HUES48 (cell line): Measurements from ENCODE around the gene FCRL5.

Source experiments
- H3K27ac ChIP-seq: one replicate; pipeline ENCODE4 v1.7.0; 2013; ENCODE audit warnings: low read depth, low read length, inconsistent platforms
- H3K27me3 ChIP-seq: 2 replicates; pipeline ENCODE4 v1.6.1; 2013; ENCODE audit warnings: mild to moderate bottlenecking, low read length; ENCODE audit not compliant: control insufficient read depth, insufficient read depth
- H3K36me3 ChIP-seq: 2 replicates; pipeline ENCODE4 v1.6.1; 2013; ENCODE audit warnings: low read length; ENCODE audit not compliant: control insufficient read depth, insufficient read depth
- H3K4me1 ChIP-seq: 2 replicates; pipeline ENCODE4 v1.6.1; 2013; ENCODE audit warnings: mild to moderate bottlenecking, low read length; ENCODE audit not compliant: control insufficient read depth, insufficient read depth
- H3K4me3 ChIP-seq: 2 replicates; pipeline ENCODE4 v1.5.1; 2013; ENCODE audit warnings: mild to moderate bottlenecking, low read depth, low read length
- H3K9ac ChIP-seq: 2 replicates; pipeline ENCODE4 v1.6.1; 2013; ENCODE audit warnings: mild to moderate bottlenecking, low read depth, low read length, moderate library complexity
- H3K9me3 ChIP-seq: 2 replicates; pipeline ENCODE4 v1.6.1; 2013; ENCODE audit warnings: low read length; ENCODE audit not compliant: control insufficient read depth, insufficient read depth

FCRL5 gene

GRCh38 chr1:157504646-157505045, 47.7 kb downstream of the FCRL5 start:
- H3K9ac ChIP-seq, result no peak overlapping the region
- no peaks in the 10 kb centered on the region for H3K9me3 ChIP-seq
- H3K4me1 ChIP-seq, result no peaks in the 10 kb centered on the region
- H3K27ac ChIP-seq, result no peak overlapping the region
- no peaks in the 10 kb centered on the region for H3K27me3 ChIP-seq
- no peaks in the 10 kb centered on the region for H3K36me3 ChIP-seq
- H3K4me3 ChIP-seq, result no peak overlapping the region

DNA sequence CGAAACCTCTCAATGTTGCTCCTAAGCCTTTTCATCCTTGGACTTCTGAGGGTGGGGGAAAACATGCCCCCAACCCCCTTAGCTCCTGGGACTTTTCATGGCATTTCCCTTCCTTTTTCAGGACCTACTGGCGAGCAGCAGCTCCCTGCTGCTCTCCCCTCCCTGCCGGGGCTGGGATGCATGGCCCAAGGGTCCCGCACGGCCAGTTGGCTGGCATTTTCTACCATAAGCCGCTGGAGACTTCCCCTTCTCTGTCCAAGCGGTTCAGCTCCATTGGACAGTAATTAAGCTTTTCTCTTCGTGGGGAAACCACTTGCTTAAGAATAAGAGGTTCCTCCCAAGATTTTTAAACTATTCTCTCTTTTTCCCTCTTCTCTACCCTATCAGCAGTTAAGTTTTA, 52.8 kb downstream of the FCRL5 start:
- H3K4me3 ChIP-seq, result no peak overlapping the region
- H3K9ac ChIP-seq, result no peak overlapping the region
- H3K27ac ChIP-seq, result no peak overlapping the region
- no peaks in the 10 kb centered on the region for H3K36me3 ChIP-seq
- 0 out of 2 replicates have a peak, but pooled peaks cover 2% of the 10 kb centered on the region for H3K9me3 ChIP-seq
- H3K4me1 ChIP-seq, result no peaks in the 10 kb centered on the region
- no peaks in the 10 kb centered on the region for H3K27me3 ChIP-seq

GRCh38 chr1:157498736-157499090, 53.6 kb downstream of the FCRL5 start:
- no peak overlapping the region for H3K9ac ChIP-seq
- H3K36me3 ChIP-seq, result no peaks in the 10 kb centered on the region
- H3K9me3 ChIP-seq, result 0 out of 2 replicates have a peak, but pooled peaks cover 2% of the 10 kb centered on the region
- H3K27ac ChIP-seq, result no peak overlapping the region
- no peaks in the 10 kb centered on the region for H3K4me1 ChIP-seq
- H3K4me3 ChIP-seq, result no peak overlapping the region
- no peaks in the 10 kb centered on the region for H3K27me3 ChIP-seq

DNA sequence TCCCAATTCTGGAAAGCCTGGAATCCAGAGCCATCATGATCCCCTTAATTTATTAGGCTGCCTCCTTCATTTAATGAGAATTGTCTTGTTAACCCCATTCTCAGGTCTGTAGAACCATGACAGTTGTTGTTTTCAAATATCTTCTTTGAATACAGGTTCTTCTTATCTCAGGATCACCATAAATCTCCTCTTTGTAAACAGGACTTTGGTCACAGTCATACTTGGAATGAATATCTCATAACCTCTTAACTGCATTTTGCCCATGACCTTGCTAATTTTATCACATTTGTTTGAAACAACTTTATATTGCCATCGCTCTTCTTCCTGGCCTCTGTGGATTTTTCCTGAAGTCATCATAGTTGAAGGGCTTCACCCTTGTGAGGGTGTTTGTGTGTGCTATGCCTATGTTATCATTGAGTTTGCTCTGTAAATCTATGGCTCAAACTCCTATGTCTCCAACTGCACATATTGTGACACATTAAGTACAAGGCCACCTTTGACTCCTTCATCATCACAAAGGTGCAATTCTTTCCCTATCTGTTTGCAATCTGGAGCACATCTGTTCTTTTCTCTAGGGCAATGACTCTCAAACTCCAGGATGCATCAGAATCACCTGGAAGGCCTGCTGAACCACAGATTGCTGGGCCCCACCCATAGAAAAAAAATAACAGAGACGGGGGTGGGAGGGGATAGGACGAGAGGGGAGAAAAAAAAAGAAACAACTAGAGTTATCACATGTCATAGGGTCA, 54.2 kb downstream of the FCRL5 start:
- H3K4me3 ChIP-seq, result no peak overlapping the region
- no peaks in the 10 kb centered on the region for H3K36me3 ChIP-seq
- no peak overlapping the region for H3K9ac ChIP-seq
- no peaks in the 10 kb centered on the region for H3K4me1 ChIP-seq
- H3K27me3 ChIP-seq, result no peaks in the 10 kb centered on the region
- H3K27ac ChIP-seq, result no peak overlapping the region
- 0 out of 2 replicates have a peak, but pooled peaks cover 2% of the 10 kb centered on the region for H3K9me3 ChIP-seq

GRCh38 chr1:157497284-157497683, 55.0 kb downstream of the FCRL5 start:
- Histone ChIP-seq H3K4me3 (no peak overlapping the region), H3K4me1 (no peaks in the 10 kb centered on the region), H3K9ac (no peak overlapping the region), H3K9me3 (0 out of 2 replicates have a peak, but pooled peaks cover 2% of the 10 kb centered on the region), H3K27me3 (no peaks in the 10 kb centered on the region), H3K27ac (no peak overlapping the region), H3K36me3 (no peaks in the 10 kb centered on the region)

- H3K36me3 ChIP-seq, result no peaks in the 10 kb centered on the region
- 0 out of 2 replicates have a peak, but pooled peaks cover 2% of the 10 kb centered on the region for H3K9me3 ChIP-seq
- no peak overlapping the region for H3K4me3 ChIP-seq
- no peaks in the 10 kb centered on the region for H3K4me1 ChIP-seq
- no peaks in the 10 kb centered on the region for H3K27me3 ChIP-seq
- H3K9ac ChIP-seq, result no peak overlapping the region
- no peak overlapping the region for H3K27ac ChIP-seq
Measured at GRCh38 chr1:157496121-157496526, 56.2 kb downstream of the FCRL5 start.

DNA sequence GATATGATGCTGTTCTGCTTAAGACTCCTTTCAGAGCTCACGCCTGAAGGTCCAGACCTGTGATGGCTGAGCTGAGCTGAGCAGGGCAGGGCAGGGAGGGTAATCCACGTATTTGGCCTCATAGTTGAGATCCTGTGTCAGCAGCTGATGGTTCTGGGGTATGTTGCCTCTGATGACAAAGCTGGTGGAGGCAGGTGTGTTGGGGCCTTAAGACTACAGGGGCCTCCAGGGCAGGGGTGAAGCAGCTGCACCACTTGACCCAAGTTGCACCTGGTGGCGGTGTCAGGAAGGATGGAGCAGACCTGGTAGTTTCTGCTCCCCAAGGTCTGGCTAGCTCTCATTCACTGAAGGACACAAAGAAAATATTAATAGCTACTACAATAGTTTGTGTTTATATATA, 57.0 kb downstream of the FCRL5 start:
- H3K9me3 ChIP-seq, result 0 out of 2 replicates have a peak, but pooled peaks cover 2% of the 10 kb centered on the region
- H3K4me3 ChIP-seq, result no peak overlapping the region
- H3K27me3 ChIP-seq, result no peaks in the 10 kb centered on the region
- H3K36me3 ChIP-seq, result no peaks in the 10 kb centered on the region
- H3K4me1 ChIP-seq, result no peaks in the 10 kb centered on the region
- no peak overlapping the region for H3K9ac ChIP-seq
- H3K27ac ChIP-seq, result no peak overlapping the region

DNA sequence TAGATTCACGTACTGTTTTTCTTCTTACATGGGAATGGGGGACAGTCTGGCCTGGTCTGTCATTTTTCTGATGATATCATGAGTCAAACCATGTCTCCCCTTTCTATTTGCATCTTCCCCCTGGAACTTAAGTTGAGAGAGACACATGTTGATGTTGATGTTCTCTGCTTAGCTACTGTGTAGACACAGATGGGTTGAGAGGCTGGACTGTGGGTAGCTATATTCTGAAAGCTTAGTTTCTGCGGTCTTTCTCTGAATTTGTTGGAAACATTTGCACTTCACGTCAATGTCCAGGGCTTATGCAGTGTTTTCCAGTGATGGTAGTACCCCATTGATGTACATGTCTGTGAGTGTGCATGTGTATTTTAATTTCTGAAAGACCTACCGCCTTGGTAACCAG, 58.2 kb downstream of the FCRL5 start:
- Histone ChIP-seq H3K4me3 (no peak overlapping the region), H3K4me1 (no peaks in the 10 kb centered on the region), H3K27me3 (no peaks in the 10 kb centered on the region), H3K36me3 (no peaks in the 10 kb centered on the region), H3K9me3 (0 out of 2 replicates have a peak, but pooled peaks cover under 1% of the 10 kb centered on the region), H3K9ac (no peak overlapping the region), H3K27ac (no peak overlapping the region)

- no peak overlapping the region for H3K9ac ChIP-seq
- no peaks in the 10 kb centered on the region for H3K9me3 ChIP-seq
- H3K4me1 ChIP-seq, result no peaks in the 10 kb centered on the region
Measured at GRCh38 chr1:157490467-157491165, 61.7 kb downstream of the FCRL5 start.

DNA sequence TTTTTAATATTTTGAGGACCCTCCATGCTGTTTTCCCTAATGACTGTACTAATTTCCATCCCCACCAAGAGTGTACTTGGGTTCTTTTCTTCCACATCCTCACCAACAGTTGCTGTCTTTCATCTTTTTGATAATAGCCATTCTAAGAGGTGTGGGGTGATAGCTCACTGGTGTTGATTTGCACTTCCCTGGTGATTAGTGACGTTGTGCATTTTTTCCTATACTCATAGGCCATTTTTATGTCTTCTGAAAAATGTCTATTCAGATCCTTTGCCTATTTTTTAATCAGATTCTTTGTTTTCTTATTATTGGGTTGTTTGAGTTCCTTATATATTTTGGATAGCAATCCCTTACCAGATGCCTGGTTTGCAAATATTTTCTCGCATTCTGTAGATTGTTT, 64.2 kb downstream of the FCRL5 start:
- Histone ChIP-seq H3K27ac (no peak overlapping the region), H3K9ac (no peak overlapping the region), H3K9me3 (no peaks in the 10 kb centered on the region), H3K27me3 (no peaks in the 10 kb centered on the region), H3K4me3 (no peak overlapping the region), H3K36me3 (no peaks in the 10 kb centered on the region), H3K4me1 (no peaks in the 10 kb centered on the region)

More at GRCh38 chr1:157490467-157491165, 61.7 kb downstream of the FCRL5 start:
- Histone ChIP-seq H3K4me3 (no peak overlapping the region), H3K27ac (no peak overlapping the region), H3K27me3 (no peaks in the 10 kb centered on the region), H3K36me3 (no peaks in the 10 kb centered on the region)

DNA sequence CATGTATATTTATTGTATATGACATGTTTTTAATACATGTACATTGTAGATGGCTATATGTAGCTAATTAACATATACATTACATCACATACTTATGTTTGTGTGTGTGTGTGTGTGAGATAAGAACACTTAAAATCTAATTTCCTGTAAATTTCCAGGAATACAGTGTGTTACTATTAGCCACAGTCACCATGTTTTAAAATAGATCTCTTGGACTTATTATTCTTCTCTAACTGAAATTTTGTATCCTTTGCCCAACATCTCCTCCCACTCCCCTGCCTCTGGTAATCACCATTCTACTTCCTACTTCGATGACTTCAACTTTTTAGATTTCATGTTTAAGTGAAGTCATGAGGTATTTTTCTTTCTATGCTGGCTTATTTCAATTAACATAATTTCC, 64.8 kb downstream of the FCRL5 start:
- H3K9ac ChIP-seq, result no peak overlapping the region
- H3K27ac ChIP-seq, result no peak overlapping the region
- H3K9me3 ChIP-seq, result no peaks in the 10 kb centered on the region
- H3K36me3 ChIP-seq, result no peaks in the 10 kb centered on the region
- no peaks in the 10 kb centered on the region for H3K27me3 ChIP-seq
- no peaks in the 10 kb centered on the region for H3K4me1 ChIP-seq
- no peak overlapping the region for H3K4me3 ChIP-seq
